Brain microvascular endothelial cell (primary cell): ENCODE measurements around the gene WDR11.

ENCODE experiments used
- DNase-seq: peaks from one replicate; pipeline ENCODE4 v3.0.0-alpha.2; 2020
- H3K27ac ChIP-seq: fragments of 250-450 bp; sonication (Bioruptor Pico); 2 replicates; pipeline ENCODE4 v1.5.1; 2020; ENCODE audit warnings: mild to moderate bottlenecking, moderate library complexity
- H3K27me3 ChIP-seq: fragments of 250-450 bp; sonication (Bioruptor Pico); replicated peaks from 2 replicates; pipeline ENCODE4 v1.5.1; 2020; ENCODE audit warnings: mild to moderate bottlenecking
- H3K36me3 ChIP-seq: fragments of 250-450 bp; sonication (Bioruptor Pico); replicated peaks from 2 replicates; pipeline ENCODE4 v1.5.1; 2020; ENCODE audit warnings: mild to moderate bottlenecking
- H3K4me3 ChIP-seq: 2 replicates; pipeline ENCODE4 v1.5.1; 2011; ENCODE audit warnings: low read depth, mild to moderate bottlenecking, control low read depth, low read length, moderate library complexity
- in situ Hi-C: cut with HindIII; loops from 2 replicates; pipeline ENCODE4 v1.10.0; 2017; ENCODE audit warnings: low sequenced_read_pairs, low pct_ligation_motif_present
- TF ChIP-seq, protein P1 (sequence below): IDR thresholded peaks from 2 replicates; pipeline ENCODE4 v1.5.1; 2011; ENCODE audit warnings: low read depth, mild to moderate bottlenecking, moderate library complexity, low read length, control low read depth, inconsistent platforms; ENCODE audit errors: missing control alignments

WDR11 gene

DNA sequence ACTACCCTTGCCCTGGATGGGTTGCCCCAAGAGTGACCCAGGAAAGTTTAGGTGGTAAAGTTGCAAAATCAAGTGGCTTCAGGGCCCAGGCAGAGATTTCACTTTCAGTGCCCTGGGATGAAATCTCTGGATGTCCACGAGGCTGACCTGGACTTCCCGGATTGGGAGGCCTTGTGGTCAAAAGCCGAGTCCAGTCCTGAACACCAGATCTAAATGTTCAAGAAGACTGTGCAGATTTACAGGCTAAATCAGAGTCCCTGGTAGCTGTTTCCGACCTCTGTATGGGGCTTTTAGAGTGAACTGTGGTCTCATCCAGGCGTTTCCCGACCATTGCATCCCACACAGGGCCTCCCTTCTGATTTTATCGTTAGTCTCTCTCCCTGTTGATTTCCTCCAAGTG lies 95.3 kb downstream of the WDR11 start:
- Histone ChIP-seq H3K4me3 (no peak overlapping the region), H3K27ac (no peak overlapping the region), H3K36me3 (no peaks in the 10 kb centered on the region), H3K27me3 (peaks cover 11% of the 10 kb centered on the region)
- no peak for DNase-seq
- TF ChIP-seq, protein P1, sequence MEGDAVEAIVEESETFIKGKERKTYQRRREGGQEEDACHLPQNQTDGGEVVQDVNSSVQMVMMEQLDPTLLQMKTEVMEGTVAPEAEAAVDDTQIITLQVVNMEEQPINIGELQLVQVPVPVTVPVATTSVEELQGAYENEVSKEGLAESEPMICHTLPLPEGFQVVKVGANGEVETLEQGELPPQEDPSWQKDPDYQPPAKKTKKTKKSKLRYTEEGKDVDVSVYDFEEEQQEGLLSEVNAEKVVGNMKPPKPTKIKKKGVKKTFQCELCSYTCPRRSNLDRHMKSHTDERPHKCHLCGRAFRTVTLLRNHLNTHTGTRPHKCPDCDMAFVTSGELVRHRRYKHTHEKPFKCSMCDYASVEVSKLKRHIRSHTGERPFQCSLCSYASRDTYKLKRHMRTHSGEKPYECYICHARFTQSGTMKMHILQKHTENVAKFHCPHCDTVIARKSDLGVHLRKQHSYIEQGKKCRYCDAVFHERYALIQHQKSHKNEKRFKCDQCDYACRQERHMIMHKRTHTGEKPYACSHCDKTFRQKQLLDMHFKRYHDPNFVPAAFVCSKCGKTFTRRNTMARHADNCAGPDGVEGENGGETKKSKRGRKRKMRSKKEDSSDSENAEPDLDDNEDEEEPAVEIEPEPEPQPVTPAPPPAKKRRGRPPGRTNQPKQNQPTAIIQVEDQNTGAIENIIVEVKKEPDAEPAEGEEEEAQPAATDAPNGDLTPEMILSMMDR: no peak
- in situ Hi-C loops: loop anchor here (25.0 kb wide), 1 partner anchor 791 kb away; no protein-coding TSS in a partner anchor

DNA sequence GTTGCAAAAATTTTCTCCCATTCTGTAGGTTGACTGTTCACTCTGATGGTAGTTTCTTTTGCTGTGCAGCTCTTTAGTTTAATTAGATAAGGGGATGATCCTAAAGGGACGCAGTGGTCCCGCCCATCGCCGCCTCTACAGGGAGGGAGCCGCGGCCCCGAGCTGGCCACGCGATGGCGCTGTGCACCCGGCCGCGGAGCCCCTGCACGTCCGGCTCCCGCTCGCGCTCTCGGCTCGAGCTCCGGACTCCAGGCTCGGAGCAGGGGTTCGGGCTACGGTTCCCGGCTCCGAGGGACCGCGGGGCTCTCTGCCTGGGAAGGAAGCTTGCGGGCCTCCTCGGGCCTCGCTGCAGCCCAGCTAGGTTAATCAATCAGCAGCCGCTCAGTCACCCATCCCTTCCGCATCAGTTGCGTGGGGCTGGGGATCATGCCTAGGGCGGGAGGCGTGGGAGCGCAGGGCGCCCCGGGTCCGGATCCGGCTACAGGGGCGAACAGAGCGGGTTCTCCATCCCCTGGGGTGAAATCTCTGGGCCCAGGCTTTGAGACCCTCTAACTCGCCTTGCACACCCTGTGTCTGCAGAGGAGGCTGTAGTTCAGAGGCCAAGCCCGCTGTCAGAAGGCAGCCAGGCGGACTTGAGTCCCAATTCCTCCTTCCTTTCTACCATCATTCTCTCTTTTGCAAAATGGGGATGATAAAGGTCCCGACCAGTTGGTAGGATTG lies 97.9 kb downstream of the WDR11 start:
- TF ChIP-seq, protein P1: peak; percentile 68
- Histone ChIP-seq H3K4me3 (peak overlapping the region; percentile 55), H3K27me3 (peaks cover 11% of the 10 kb centered on the region), H3K36me3 (no peaks in the 10 kb centered on the region), H3K27ac (no peak overlapping the region)
- DNase-seq: peak; percentile 52
- in situ Hi-C loops: loop anchor here (25.0 kb wide), 1 partner anchor 788 kb away; no protein-coding TSS in a partner anchor

- Histone ChIP-seq H3K27ac (no peak overlapping the region), H3K36me3 (no peaks in the 10 kb centered on the region), H3K4me3 (peak overlapping the region; percentile 55), H3K27me3 (peaks cover 11% of the 10 kb centered on the region)
- in situ Hi-C loops: loop anchor here (25.0 kb wide), 1 partner anchor 788 kb away; no protein-coding TSS in a partner anchor
- DNase-seq: peak; percentile 1
- TF ChIP-seq, protein P1: no peak
Measured at GRCh38 chr10:120949609-120950031, 98.5 kb downstream of the WDR11 start.

GRCh38 chr10:120950051-120950561 lies 98.9 kb downstream of the WDR11 start:
- H3K4me3 ChIP-seq: peak overlapping the region; percentile 55
- no peaks in the 10 kb centered on the region for H3K36me3 ChIP-seq
- no peak overlapping the region for H3K27ac ChIP-seq
- peaks cover 11% of the 10 kb centered on the region for H3K27me3 ChIP-seq
- DNase-seq: peak; percentile 36
- TF ChIP-seq, protein P1: no peak
- in situ Hi-C loops: no loop called here

GRCh38 chr10:120951288-120951687 lies 100.1 kb downstream of the WDR11 start:
- in situ Hi-C loops: no loop called here
- H3K27me3 ChIP-seq: peaks cover 11% of the 10 kb centered on the region
- H3K27ac ChIP-seq: no peak overlapping the region
- no peak for DNase-seq
- TF ChIP-seq, protein P1: no peak
- no peak overlapping the region for H3K4me3 ChIP-seq
- H3K36me3 ChIP-seq: no peaks in the 10 kb centered on the region

DNA sequence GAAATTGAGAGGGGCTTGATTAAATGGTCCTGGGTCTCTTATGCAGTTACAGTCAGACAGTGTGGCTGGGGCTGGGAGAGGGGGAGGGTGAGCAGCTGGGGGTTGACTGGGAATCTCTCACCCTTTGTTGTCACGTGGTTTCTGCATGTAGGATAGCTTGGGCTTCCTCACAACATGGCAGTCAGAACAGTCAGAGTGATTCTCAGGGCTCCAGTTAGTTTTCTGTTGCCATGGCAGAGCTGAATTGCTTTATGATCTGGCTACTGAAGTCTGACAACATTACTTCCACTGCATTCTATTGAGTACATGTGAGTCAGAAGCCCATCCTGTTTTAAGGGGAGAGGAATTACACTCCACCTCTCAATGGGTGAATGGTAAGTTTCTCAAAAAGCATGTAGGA lies 102.7 kb downstream of the WDR11 start:
- Histone ChIP-seq H3K36me3 (no peaks in the 10 kb centered on the region), H3K27me3 (peaks cover 11% of the 10 kb centered on the region), H3K27ac (no peak overlapping the region), H3K4me3 (no peak overlapping the region)
- TF ChIP-seq, protein P1: no peak
- in situ Hi-C loops: no loop called here
- no peak for DNase-seq
